ENCODE data around the gene MRFAP1L1.
"Not testable (repeated sequence)": the region's sequence is repeated elsewhere in the genome, so short reads cannot be mapped to it uniquely, and the experiment has no call there.

The MRFAP1L1 gene

GRCh38 chr4:6686104-6686787 is 23.4 kb downstream of the MRFAP1L1 start:
- no peak for DNase-seq

- DNase-seq, result no peak
These were observed 25.0 kb downstream of the MRFAP1L1 start for GRCh38 chr4:6684656-6685055.

GRCh38 chr4:6682862-6683590 is 26.6 kb downstream of the MRFAP1L1 start:
- no peak for DNase-seq

GRCh38 chr4:6681191-6681590 is 28.5 kb downstream of the MRFAP1L1 start:
- DNase-seq, result no peak

- DNase-seq, result no peak
These were observed 29.2 kb downstream of the MRFAP1L1 start for GRCh38 chr4:6680372-6681034.

GRCh38 chr4:6676722-6677558 is 32.7 kb downstream of the MRFAP1L1 start:
- no peak for DNase-seq

GRCh38 chr4:6674500-6675149 is 35.0 kb downstream of the MRFAP1L1 start:
- no peak for DNase-seq

GRCh38 chr4:6673660-6674499 is 35.8 kb downstream of the MRFAP1L1 start:
- peak; percentile 62 for DNase-seq

- DNase-seq, result not testable (repeated sequence)
These were observed 36.4 kb downstream of the MRFAP1L1 start for GRCh38 chr4:6673191-6673659.

- DNase-seq, result not testable (repeated sequence)
These were observed 37.0 kb downstream of the MRFAP1L1 start for GRCh38 chr4:6672541-6673190.

GRCh38 chr4:6672131-6672530 is 37.5 kb downstream of the MRFAP1L1 start:
- DNase-seq, result no peak

GRCh38 chr4:6671648-6672047 is 38.0 kb downstream of the MRFAP1L1 start:
- DNase-seq, result no peak

- DNase-seq, result no peak
These were observed 41.3 kb downstream of the MRFAP1L1 start for GRCh38 chr4:6668391-6668790.

GRCh38 chr4:6665320-6665654 is 44.4 kb downstream of the MRFAP1L1 start:
- no peak for DNase-seq

GRCh38 chr4:6663596-6664393 is 45.9 kb downstream of the MRFAP1L1 start:
- no peak for DNase-seq

- no peak for DNase-seq
These were observed 47.1 kb downstream of the MRFAP1L1 start for GRCh38 chr4:6662591-6662990.

- DNase-seq, result no peak
These were observed 49.2 kb downstream of the MRFAP1L1 start for GRCh38 chr4:6660430-6660829.

- no peak for DNase-seq
These were observed 49.8 kb downstream of the MRFAP1L1 start for GRCh38 chr4:6659897-6660296.

GRCh38 chr4:6658597-6659075 is 51.0 kb downstream of the MRFAP1L1 start:
- no peak for DNase-seq

GRCh38 chr4:6658209-6658595 is 51.5 kb downstream of the MRFAP1L1 start:
- DNase-seq, result no peak
